RWPE2 (cell line): ENCODE data around the gene PKD2.

Experiments
- ATAC-seq: fragments of 200-7000 bp; cut with Tn5 transposase; 3 replicates; pipeline ENCODE4 v1.9.1; 2021; ENCODE audit warnings: low read depth
- DNase-seq: peaks from one replicate; pipeline ENCODE4 v3.0.0-alpha.2; 2020; ENCODE audit warnings: low spot score
- H3K27ac ChIP-seq: fragments of 450-650 bp; 2 replicates; pipeline ENCODE4 v1.5.1; 2017; ENCODE audit warnings: mild to moderate bottlenecking; ENCODE audit not compliant: poor library complexity, severe bottlenecking
- H3K27me3 ChIP-seq: fragments of 250-450 bp; sonication (Bioruptor Pico); 2 replicates; pipeline ENCODE4 v1.5.1; 2021; ENCODE audit warnings: mild to moderate bottlenecking, moderate library complexity; ENCODE audit not compliant: insufficient read depth, poor library complexity, severe bottlenecking
- H3K36me3 ChIP-seq: fragments of 250-450 bp; sonication (Bioruptor Pico); 2 replicates; pipeline ENCODE4 v1.5.1; 2020; ENCODE audit warnings: low read depth, mild to moderate bottlenecking, moderate library complexity
- H3K4me1 ChIP-seq: fragments of 250-450 bp; sonication (Bioruptor Pico); 2 replicates; pipeline ENCODE4 v1.5.1; 2021; ENCODE audit warnings: mild to moderate bottlenecking, moderate library complexity; ENCODE audit not compliant: insufficient read depth, poor library complexity, severe bottlenecking
- H3K4me3 ChIP-seq: fragments of 250-450 bp; sonication (Bioruptor Pico); 2 replicates; pipeline ENCODE4 v1.5.1; 2021; ENCODE audit warnings: mild to moderate bottlenecking, moderate library complexity; ENCODE audit not compliant: severe bottlenecking
- H3K9me3 ChIP-seq: fragments of 250-450 bp; sonication (Bioruptor Pico); 2 replicates; pipeline ENCODE4 v1.5.1; 2021; ENCODE audit warnings: mild to moderate bottlenecking, moderate library complexity; ENCODE audit not compliant: severe bottlenecking
- TF ChIP-seq, protein P1 (sequence below): fragments of 450-650 bp; IDR thresholded peaks from one replicate; pipeline ENCODE4 v1.5.1; 2017; ENCODE audit warnings: mild to moderate bottlenecking, moderate library complexity; ENCODE audit not compliant: poor library complexity, severe bottlenecking

Gene PKD2

DNA sequence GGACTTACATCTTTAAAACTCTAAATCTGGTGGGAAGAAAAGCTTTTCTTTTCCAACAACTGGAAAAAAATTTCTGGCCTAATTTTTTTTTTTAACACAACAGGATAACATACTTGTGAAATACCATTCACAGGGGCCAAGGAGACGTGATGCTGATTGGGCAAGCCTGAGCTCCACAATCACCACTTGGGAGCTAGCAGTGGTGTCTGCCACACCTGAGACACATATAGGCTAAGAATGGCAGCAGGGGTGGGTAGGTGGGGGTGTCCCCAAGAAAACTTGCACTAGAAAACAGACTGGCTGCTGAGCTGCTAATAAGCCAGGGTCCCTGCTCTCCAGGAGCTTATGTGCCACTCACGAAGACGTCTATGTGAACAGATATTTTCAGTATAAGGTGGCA lies 5.6 kb upstream of the PKD2 start:
- no peak for ATAC-seq
- H3K27ac ChIP-seq, result no peak overlapping the region
- H3K4me1 ChIP-seq, result no peaks in the 10 kb centered on the region
- no peak for DNase-seq
- H3K4me3 ChIP-seq, result no peak overlapping the region
- H3K9me3 ChIP-seq, result no peaks in the 10 kb centered on the region
- TF ChIP-seq, protein P1, sequence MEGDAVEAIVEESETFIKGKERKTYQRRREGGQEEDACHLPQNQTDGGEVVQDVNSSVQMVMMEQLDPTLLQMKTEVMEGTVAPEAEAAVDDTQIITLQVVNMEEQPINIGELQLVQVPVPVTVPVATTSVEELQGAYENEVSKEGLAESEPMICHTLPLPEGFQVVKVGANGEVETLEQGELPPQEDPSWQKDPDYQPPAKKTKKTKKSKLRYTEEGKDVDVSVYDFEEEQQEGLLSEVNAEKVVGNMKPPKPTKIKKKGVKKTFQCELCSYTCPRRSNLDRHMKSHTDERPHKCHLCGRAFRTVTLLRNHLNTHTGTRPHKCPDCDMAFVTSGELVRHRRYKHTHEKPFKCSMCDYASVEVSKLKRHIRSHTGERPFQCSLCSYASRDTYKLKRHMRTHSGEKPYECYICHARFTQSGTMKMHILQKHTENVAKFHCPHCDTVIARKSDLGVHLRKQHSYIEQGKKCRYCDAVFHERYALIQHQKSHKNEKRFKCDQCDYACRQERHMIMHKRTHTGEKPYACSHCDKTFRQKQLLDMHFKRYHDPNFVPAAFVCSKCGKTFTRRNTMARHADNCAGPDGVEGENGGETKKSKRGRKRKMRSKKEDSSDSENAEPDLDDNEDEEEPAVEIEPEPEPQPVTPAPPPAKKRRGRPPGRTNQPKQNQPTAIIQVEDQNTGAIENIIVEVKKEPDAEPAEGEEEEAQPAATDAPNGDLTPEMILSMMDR, result no peak
- H3K27me3 ChIP-seq, result no peaks in the 10 kb centered on the region
- no peaks in the 10 kb centered on the region for H3K36me3 ChIP-seq

DNA sequence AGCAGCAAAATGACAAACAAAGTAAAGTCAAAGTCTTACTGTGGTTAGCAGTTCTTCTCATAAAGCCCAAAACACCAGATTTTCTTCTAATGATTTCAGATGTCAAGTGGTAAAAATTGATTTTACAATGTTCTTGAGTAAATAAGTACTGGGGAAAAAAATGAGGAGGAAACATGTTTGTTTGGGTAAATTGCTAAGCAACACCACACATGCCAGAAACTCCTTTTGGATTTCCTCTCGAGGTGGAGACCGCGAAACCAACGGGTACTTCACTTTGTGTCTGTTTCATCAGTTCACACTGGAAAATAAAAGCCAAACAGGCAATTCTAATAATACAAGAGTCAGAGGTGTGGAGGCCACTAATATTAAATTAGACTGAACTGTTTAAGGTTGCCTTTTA lies 4.6 kb upstream of the PKD2 start:
- Histone ChIP-seq H3K9me3 (no peaks in the 10 kb centered on the region), H3K27ac (no peak overlapping the region), H3K27me3 (no peaks in the 10 kb centered on the region), H3K36me3 (no peaks in the 10 kb centered on the region), H3K4me1 (no peaks in the 10 kb centered on the region), H3K4me3 (no peak overlapping the region)
- ATAC-seq, result no peak
- DNase-seq, result no peak
- TF ChIP-seq, protein P1, result no peak

DNA sequence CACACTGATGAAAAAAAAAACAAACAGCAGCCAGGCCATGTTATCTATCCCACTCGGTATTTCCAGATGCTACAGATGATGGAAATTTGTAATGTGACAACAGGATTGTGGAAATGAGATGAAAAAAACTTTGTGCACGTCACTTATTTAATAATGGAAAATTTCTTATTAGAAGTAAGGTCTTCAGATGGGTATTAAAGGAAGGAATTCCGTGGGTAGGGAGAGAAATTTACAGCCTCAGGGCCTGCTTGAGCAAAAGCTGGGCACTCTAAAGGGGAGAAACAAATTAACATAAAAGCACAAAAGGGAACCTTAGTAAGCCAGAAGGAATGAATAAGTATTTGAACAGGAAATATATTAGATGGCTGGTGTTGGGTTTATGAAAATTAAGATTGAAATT lies 4.2 kb upstream of the PKD2 start:
- no peak for DNase-seq
- TF ChIP-seq, protein P1, result no peak

DNA sequence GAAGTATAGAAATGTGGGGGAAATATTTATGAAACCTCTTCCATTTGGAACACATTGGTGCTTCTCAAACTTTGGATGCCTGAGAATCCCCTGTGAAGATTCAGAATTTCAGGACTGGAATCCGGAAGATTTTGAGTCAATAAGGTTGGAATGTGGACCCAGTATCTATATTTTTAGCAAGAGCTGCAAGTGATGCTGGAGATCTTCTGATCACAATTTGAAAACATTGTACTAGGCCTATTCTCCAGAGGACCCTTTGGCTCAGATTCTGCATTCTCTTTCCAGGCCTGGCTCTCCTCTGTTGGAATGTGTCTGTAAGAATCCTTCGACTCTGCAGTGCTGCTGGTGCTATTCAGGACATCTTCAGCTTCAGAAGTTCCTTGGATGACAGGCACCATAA lies 2.4 kb upstream of the PKD2 start:
- H3K27ac ChIP-seq, result no peak overlapping the region
- ATAC-seq, result no peak

More for the DNA sequence above, 4.2 kb upstream of the PKD2 start:
- no peaks in the 10 kb centered on the region for H3K4me1 ChIP-seq
- no peak overlapping the region for H3K4me3 ChIP-seq
- ATAC-seq, result no peak
- no peaks in the 10 kb centered on the region for H3K27me3 ChIP-seq
- no peak overlapping the region for H3K27ac ChIP-seq
- H3K36me3 ChIP-seq, result no peaks in the 10 kb centered on the region
- no peaks in the 10 kb centered on the region for H3K9me3 ChIP-seq

DNA sequence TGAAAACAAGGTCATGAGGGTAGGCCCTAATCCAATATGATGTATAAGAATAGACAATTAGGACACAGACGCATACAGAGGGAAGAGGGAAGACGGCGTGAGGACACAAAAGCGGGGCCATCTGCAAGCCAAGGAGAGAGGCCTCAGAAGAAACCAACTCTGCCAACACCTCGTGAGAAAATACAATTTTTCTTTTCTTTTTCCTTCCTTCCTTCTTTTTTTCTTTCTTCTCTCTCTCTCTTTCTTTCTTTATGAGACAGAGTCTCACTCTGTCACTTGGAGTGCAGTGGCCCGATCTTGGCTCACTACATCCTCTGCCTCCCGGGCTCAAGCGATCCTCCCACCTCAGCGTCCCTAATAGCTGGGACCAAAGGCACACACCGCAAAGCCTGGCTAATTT lies 1.5 kb upstream of the PKD2 start:
- H3K27ac ChIP-seq, result no peak overlapping the region
- H3K36me3 ChIP-seq, result 0 out of 2 replicates have a peak, but pooled peaks cover 4% of the 10 kb centered on the region
- H3K4me3 ChIP-seq, result no peak overlapping the region
- no peaks in the 10 kb centered on the region for H3K27me3 ChIP-seq
- TF ChIP-seq, protein P1, result no peak
- no peaks in the 10 kb centered on the region for H3K9me3 ChIP-seq
- ATAC-seq (no peak), DNase-seq (no peak)
- H3K4me1 ChIP-seq, result peaks cover 21% of the 10 kb centered on the region

More for the DNA sequence above, 2.4 kb upstream of the PKD2 start:
- H3K4me3 ChIP-seq, result no peak overlapping the region
- H3K4me1 ChIP-seq, result peaks cover 13% of the 10 kb centered on the region
- H3K9me3 ChIP-seq, result no peaks in the 10 kb centered on the region
- no peak for DNase-seq
- TF ChIP-seq, protein P1, result no peak
- H3K27me3 ChIP-seq, result no peaks in the 10 kb centered on the region
- 0 out of 2 replicates have a peak, but pooled peaks cover 4% of the 10 kb centered on the region for H3K36me3 ChIP-seq
